ENCODE measurements around the gene CACNA1G.

DNA sequence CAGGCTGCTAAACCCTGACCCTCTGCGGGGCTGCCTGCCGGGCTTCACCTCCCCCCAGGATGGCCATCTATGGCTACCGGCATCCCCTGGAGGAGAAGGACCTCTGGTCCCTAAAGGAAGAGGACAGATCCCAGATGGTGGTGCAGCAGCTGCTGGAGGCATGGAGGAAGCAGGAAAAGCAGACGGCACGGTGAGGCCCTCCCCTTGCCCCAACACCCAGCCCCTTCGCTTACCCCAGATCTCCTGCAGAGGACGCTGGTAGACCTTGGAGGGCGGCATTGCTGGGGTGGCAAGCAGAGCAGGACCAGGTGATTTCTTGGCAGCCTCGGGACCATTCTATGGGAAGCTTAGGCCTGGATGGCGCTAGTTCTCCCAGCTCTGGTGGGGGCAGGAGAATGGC, 98.7 kb downstream of the CACNA1G start:
- TF ChIP-seq, protein P1, sequence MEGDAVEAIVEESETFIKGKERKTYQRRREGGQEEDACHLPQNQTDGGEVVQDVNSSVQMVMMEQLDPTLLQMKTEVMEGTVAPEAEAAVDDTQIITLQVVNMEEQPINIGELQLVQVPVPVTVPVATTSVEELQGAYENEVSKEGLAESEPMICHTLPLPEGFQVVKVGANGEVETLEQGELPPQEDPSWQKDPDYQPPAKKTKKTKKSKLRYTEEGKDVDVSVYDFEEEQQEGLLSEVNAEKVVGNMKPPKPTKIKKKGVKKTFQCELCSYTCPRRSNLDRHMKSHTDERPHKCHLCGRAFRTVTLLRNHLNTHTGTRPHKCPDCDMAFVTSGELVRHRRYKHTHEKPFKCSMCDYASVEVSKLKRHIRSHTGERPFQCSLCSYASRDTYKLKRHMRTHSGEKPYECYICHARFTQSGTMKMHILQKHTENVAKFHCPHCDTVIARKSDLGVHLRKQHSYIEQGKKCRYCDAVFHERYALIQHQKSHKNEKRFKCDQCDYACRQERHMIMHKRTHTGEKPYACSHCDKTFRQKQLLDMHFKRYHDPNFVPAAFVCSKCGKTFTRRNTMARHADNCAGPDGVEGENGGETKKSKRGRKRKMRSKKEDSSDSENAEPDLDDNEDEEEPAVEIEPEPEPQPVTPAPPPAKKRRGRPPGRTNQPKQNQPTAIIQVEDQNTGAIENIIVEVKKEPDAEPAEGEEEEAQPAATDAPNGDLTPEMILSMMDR (IDR thresholded peaks at IDR 0.05; ENCODE audit: extremely low read depth in 1 of 2, insufficient read depth in 1 of 2, low read depth in 1 of 2, low read length in 2 of 2): no peak
- TF ChIP-seq POLR2AphosphoS5 (IDR thresholded peaks at IDR 0.05; ENCODE audit: insufficient read depth, low read depth, low read length) (no peak), POLR2A (IDR thresholded peaks at IDR 0.05; ENCODE audit: low read depth, low read length) (no peak), EZH2 (IDR thresholded peaks at IDR 0.05; ENCODE audit: borderline replicate concordance, low read depth, low read length, severe bottlenecking) (no peak), MYC (IDR thresholded peaks at IDR 0.05; ENCODE audit: low read depth, low read length) (no peak), JUN (IDR thresholded peaks at IDR 0.05; ENCODE audit: borderline replicate concordance, insufficient read depth, insufficient read length, low read depth) (no peak), FOS (IDR thresholded peaks at IDR 0.05; ENCODE audit: borderline replicate concordance, insufficient read depth, low read length) (no peak)
- TF ChIP-seq, protein P2, sequence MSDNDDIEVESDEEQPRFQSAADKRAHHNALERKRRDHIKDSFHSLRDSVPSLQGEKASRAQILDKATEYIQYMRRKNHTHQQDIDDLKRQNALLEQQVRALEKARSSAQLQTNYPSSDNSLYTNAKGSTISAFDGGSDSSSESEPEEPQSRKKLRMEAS (IDR thresholded peaks at IDR 0.05; ENCODE audit: insufficient read depth, insufficient read length): no peak

Measured in endothelial cell of umbilical vein (primary cell).